ENCODE results near the gene PDK3.
A peak's percentile ranks its signal among the peaks of the same experiment; 100 is the strongest.

The PDK3 gene

GRCh38 chrX:24464836-24465531, at the start of gene PDK3:
Gene PDK3, plus strand, starts transcription at chrX:24465286. Its CDS starts 170 bp downstream, at chrX:24465456.
- DNase-seq (ENCODE audit: low spot score): peak; percentile 93

- DNase-seq (ENCODE audit: low spot score): no peak
Measured at GRCh38 chrX:24415921-24416320, 49.2 kb upstream of the PDK3 start.

- DNase-seq (ENCODE audit: low spot score): no peak
Measured at GRCh38 chrX:24423960-24424359, 41.1 kb upstream of the PDK3 start.

GRCh38 chrX:24424948-24425347, 40.1 kb upstream of the PDK3 start:
- DNase-seq (ENCODE audit: low spot score): no peak

- no peak for DNase-seq (ENCODE audit: low spot score)
Measured at GRCh38 chrX:24425806-24426205, 39.3 kb upstream of the PDK3 start.

- no peak for DNase-seq (ENCODE audit: low spot score)
Measured at GRCh38 chrX:24426340-24426913, 38.7 kb upstream of the PDK3 start.

GRCh38 chrX:24426921-24427746, 38.0 kb upstream of the PDK3 start:
- DNase-seq (ENCODE audit: low spot score): no peak

GRCh38 chrX:24427747-24428019, 37.4 kb upstream of the PDK3 start:
- DNase-seq (ENCODE audit: low spot score): no peak

GRCh38 chrX:24428516-24428915, 36.6 kb upstream of the PDK3 start:
- no peak for DNase-seq (ENCODE audit: low spot score)

- DNase-seq (ENCODE audit: low spot score): no peak
Measured at GRCh38 chrX:24435060-24435459, 30.0 kb upstream of the PDK3 start.

GRCh38 chrX:24443918-24444317, 21.2 kb upstream of the PDK3 start:
- no peak for DNase-seq (ENCODE audit: low spot score)

GRCh38 chrX:24444645-24445044, 20.4 kb upstream of the PDK3 start:
- no peak for DNase-seq (ENCODE audit: low spot score)

- DNase-seq (ENCODE audit: low spot score): no peak
Measured at GRCh38 chrX:24448762-24449250, 16.3 kb upstream of the PDK3 start.

GRCh38 chrX:24463077-24463476, 2.0 kb upstream of the PDK3 start:
- DNase-seq (ENCODE audit: low spot score): no peak

- no peak for DNase-seq (ENCODE audit: low spot score)
Measured at GRCh38 chrX:24464498-24464835, 619 bp upstream of the PDK3 start.

GRCh38 chrX:24465532-24465865, 413 bp downstream of the PDK3 start:
- DNase-seq (ENCODE audit: low spot score): no peak

- no peak for DNase-seq (ENCODE audit: low spot score)
Measured at GRCh38 chrX:24466025-24466424, 939 bp downstream of the PDK3 start.

GRCh38 chrX:24468245-24468644, 3.2 kb downstream of the PDK3 start:
- no peak for DNase-seq (ENCODE audit: low spot score)

GRCh38 chrX:24471808-24472207, 6.7 kb downstream of the PDK3 start:
- DNase-seq (ENCODE audit: low spot score): no peak

- DNase-seq (ENCODE audit: low spot score): no peak
Measured at GRCh38 chrX:24475480-24475879, 10.4 kb downstream of the PDK3 start.

- no peak for DNase-seq (ENCODE audit: low spot score)
Measured at GRCh38 chrX:24478509-24478908, 13.4 kb downstream of the PDK3 start.

- DNase-seq (ENCODE audit: low spot score): no peak
Measured at GRCh38 chrX:24479924-24480323, 14.8 kb downstream of the PDK3 start.

- DNase-seq (ENCODE audit: low spot score): no peak
Measured at GRCh38 chrX:24480400-24480865, 15.3 kb downstream of the PDK3 start.
